Hepatocyte (in vitro differentiated cells): ENCODE results near the gene TPRG1L.

Source experiments
- EZH2phosphoT487 ChIP-seq: fragments of 200-600 bp; sonication (generic); IDR thresholded peaks from one replicate; pipeline ENCODE4 v1.6.1; 2018; ENCODE audit warnings: antibody characterized with exemption, mild to moderate bottlenecking, low read depth, moderate library complexity; ENCODE audit not compliant: unreplicated experiment, severe bottlenecking
- TF ChIP-seq, protein P1 (sequence below): fragments of 200-600 bp; sonication (generic); IDR thresholded peaks from 2 replicates; pipeline ENCODE4 v1.5.1; 2016; ENCODE audit warnings: antibody characterized with exemption, mild to moderate bottlenecking; ENCODE audit not compliant: poor library complexity

DNA sequence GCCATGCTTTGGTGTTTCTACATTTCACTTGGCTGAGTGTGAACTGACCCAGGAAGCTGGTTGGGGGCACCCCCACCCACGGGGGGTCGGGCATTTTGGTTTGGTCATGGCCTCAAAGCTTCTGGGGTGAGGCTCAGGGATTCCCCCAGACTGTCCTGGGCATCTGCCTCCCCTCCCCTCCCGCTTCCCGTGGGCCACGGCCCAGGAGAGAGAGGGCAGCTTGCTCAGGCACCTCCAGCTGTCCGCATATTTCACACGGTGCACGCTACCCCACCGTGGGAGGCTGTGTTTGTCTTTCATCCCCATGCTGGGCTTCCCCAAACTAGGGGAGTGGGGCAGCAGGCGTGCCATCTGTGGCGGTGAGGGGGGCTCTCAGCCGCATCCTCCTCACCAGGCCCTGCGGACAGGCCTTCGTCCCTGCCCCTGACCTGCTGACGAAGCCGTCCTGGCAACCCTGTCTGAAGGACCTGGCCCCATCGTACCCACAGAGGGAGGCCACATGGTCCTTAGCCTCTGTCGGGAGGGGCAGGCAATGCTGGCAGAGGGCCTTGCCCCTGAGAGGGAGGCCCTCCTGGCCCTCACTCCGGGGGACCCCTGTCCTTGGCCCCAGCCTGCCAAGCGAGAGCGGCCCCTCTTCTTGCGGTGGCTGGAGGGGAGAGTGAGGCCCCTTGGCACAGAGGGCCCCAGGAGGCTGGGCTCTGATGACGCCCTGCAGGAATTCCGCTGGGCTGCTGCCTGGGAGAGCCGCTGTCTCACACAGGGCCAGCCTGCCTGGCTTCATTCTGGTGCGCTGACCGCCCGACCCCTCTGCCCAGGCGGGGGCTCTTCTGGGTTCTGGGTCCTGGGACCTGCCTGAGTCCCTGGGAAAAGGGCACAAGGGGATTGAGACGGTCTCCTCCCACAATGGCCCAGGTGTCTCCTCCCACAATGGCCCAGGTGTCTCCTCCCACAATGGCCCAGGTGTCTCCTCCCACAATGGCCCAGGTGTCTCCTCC is 49.6 kb downstream of the TPRG1L start:
- TF ChIP-seq, protein P1, sequence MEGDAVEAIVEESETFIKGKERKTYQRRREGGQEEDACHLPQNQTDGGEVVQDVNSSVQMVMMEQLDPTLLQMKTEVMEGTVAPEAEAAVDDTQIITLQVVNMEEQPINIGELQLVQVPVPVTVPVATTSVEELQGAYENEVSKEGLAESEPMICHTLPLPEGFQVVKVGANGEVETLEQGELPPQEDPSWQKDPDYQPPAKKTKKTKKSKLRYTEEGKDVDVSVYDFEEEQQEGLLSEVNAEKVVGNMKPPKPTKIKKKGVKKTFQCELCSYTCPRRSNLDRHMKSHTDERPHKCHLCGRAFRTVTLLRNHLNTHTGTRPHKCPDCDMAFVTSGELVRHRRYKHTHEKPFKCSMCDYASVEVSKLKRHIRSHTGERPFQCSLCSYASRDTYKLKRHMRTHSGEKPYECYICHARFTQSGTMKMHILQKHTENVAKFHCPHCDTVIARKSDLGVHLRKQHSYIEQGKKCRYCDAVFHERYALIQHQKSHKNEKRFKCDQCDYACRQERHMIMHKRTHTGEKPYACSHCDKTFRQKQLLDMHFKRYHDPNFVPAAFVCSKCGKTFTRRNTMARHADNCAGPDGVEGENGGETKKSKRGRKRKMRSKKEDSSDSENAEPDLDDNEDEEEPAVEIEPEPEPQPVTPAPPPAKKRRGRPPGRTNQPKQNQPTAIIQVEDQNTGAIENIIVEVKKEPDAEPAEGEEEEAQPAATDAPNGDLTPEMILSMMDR, result no peak
- no peak for TF ChIP-seq EZH2phosphoT487
